Activated CD8-positive, alpha-beta T cell treated with anti-CD3 and anti-CD28 coated beads for 36 hours (primary cell): ENCODE results near the gene MDFIC2. TPM values are rescaled to one million over a fixed set of nuclear protein-coding genes. Genes with fewer than 3 reads are reported as not detected.

Source experiments
- ATAC-seq: fragments of 200-7000 bp; cut with Tn5 transposase; one replicate; pipeline ENCODE4 v1.10.0; 2021; ENCODE audit warnings: mild to moderate bottlenecking, moderate library complexity
- CTCF ChIA-PET: fragments of 350-600 bp; sonication (Branson Sonifier 250); formaldehyde crosslinking; loops from one replicate; lab custom pipeline; 2021; ENCODE audit warnings: antibody characterized with exemption; lab: Charles Lee
- POLR2A ChIA-PET: fragments of 350-600 bp; sonication (Branson Sonifier 250); formaldehyde crosslinking; loops from one replicate; lab custom pipeline; 2021; ENCODE audit warnings: antibody characterized with exemption; lab: Charles Lee
- DNase-seq: peaks from one replicate; pipeline ENCODE4 v3.0.0-alpha.2; 2020
- H3K27ac Mint-ChIP-seq: one replicate; pipeline ENCODE4 v1.8.0; 2021; ENCODE audit warnings: mild to moderate bottlenecking, mixed read lengths
- H3K27me3 Mint-ChIP-seq: one replicate; pipeline ENCODE4 v1.8.0; 2021; ENCODE audit warnings: mixed read lengths
- H3K36me3 Mint-ChIP-seq: one replicate; pipeline ENCODE4 v1.8.0; 2021; ENCODE audit warnings: low read depth, mixed read lengths
- H3K4me1 Mint-ChIP-seq: one replicate; pipeline ENCODE4 v1.8.0; 2021; ENCODE audit warnings: low read depth, mixed read lengths
- H3K4me3 Mint-ChIP-seq: one replicate; pipeline ENCODE4 v1.8.0; 2021; ENCODE audit warnings: mild to moderate bottlenecking, moderate library complexity, mixed read lengths
- H3K9me3 Mint-ChIP-seq: one replicate; pipeline ENCODE4 v1.8.0; 2021; ENCODE audit warnings: mixed read lengths
- CTCF ChIP-seq: fragments of 200-600 bp; IDR thresholded peaks from one replicate; pipeline ENCODE4 v1.8.0; 2022; ENCODE audit warnings: antibody characterized with exemption, mild to moderate bottlenecking
- intact Hi-C: fragments of 100-400 bp; cut with micrococcal nuclease; formaldehyde crosslinking; loops from one replicate; pipeline ENCODE4 v1.10.0; 2022
- total RNA-seq, 2 experiments: library from RNA; stranded (reverse); gene quantifications; one replicate each; pipeline ENCODE4 v1.2.3, GENCODE V29; 2021

MDFIC2 gene
- total RNA-seq, 2 experiments from 2014 or later: not detected

- ChIA-PET CTCF (no interaction called here), POLR2A (no interaction called here)
- H3K9me3 Mint-ChIP-seq: no peaks in the 10 kb centered on the region
- no peak overlapping the region for H3K27ac Mint-ChIP-seq
- no peak for ATAC-seq
- intact Hi-C loops: no loop called here
- no peak overlapping the region for H3K4me3 Mint-ChIP-seq
- H3K27me3 Mint-ChIP-seq: no peaks in the 10 kb centered on the region
- DNase-seq: no peak
- H3K36me3 Mint-ChIP-seq: no peaks in the 10 kb centered on the region
- TF ChIP-seq CTCF: no peak
- H3K4me1 Mint-ChIP-seq: no peaks in the 10 kb centered on the region
Observed at GRCh38 chr3:70261283-70261682, 51.2 kb downstream of the MDFIC2 start.

- Mint-ChIP-seq H3K36me3 (no peaks in the 10 kb centered on the region), H3K27ac (no peak overlapping the region), H3K9me3 (no peaks in the 10 kb centered on the region), H3K4me3 (no peak overlapping the region), H3K4me1 (no peaks in the 10 kb centered on the region), H3K27me3 (peaks cover under 1% of the 10 kb centered on the region)
- intact Hi-C loops: no loop called here
- POLR2A ChIA-PET: no interaction called here
- CTCF ChIA-PET: no interaction called here
- TF ChIP-seq CTCF: no peak
- ATAC-seq (no peak), DNase-seq (no peak)
Observed at GRCh38 chr3:70256566-70256965, 55.9 kb downstream of the MDFIC2 start.

- ChIA-PET CTCF (no interaction called here), POLR2A (no interaction called here)
- intact Hi-C loops: no loop called here
- H3K4me3 Mint-ChIP-seq: no peak overlapping the region
- no peaks in the 10 kb centered on the region for H3K36me3 Mint-ChIP-seq
- DNase-seq (no peak), ATAC-seq (no peak)
- peaks cover 5% of the 10 kb centered on the region for H3K27me3 Mint-ChIP-seq
- no peaks in the 10 kb centered on the region for H3K4me1 Mint-ChIP-seq
- TF ChIP-seq CTCF: no peak
- peaks cover 3% of the 10 kb centered on the region for H3K9me3 Mint-ChIP-seq
- H3K27ac Mint-ChIP-seq: no peak overlapping the region
Observed at GRCh38 chr3:70250492-70250891, 61.9 kb downstream of the MDFIC2 start.

GRCh38 chr3:70249509-70250160 lies 62.8 kb downstream of the MDFIC2 start:
- ChIA-PET POLR2A (no interaction called here), CTCF (no interaction called here)
- Mint-ChIP-seq H3K4me1 (no peaks in the 10 kb centered on the region), H3K27ac (no peak overlapping the region), H3K27me3 (peaks cover 5% of the 10 kb centered on the region), H3K4me3 (no peak overlapping the region), H3K9me3 (peaks cover 3% of the 10 kb centered on the region), H3K36me3 (no peaks in the 10 kb centered on the region)
- TF ChIP-seq CTCF: no peak
- DNase-seq: no peak
- intact Hi-C loops: no loop called here
- no peak for ATAC-seq

GRCh38 chr3:70248856-70249255 lies 63.6 kb downstream of the MDFIC2 start:
- H3K27ac Mint-ChIP-seq: no peak overlapping the region
- H3K4me3 Mint-ChIP-seq: no peak overlapping the region
- POLR2A ChIA-PET: no interaction called here
- no peak for ATAC-seq
- H3K4me1 Mint-ChIP-seq: no peaks in the 10 kb centered on the region
- H3K36me3 Mint-ChIP-seq: no peaks in the 10 kb centered on the region
- peaks cover 5% of the 10 kb centered on the region for H3K27me3 Mint-ChIP-seq
- CTCF ChIA-PET: no interaction called here
- no peak for TF ChIP-seq CTCF
- intact Hi-C loops: no loop called here
- H3K9me3 Mint-ChIP-seq: peaks cover 3% of the 10 kb centered on the region
- DNase-seq: no peak
